Measurements from ENCODE around the gene ROCK2.

Gene ROCK2

DNA sequence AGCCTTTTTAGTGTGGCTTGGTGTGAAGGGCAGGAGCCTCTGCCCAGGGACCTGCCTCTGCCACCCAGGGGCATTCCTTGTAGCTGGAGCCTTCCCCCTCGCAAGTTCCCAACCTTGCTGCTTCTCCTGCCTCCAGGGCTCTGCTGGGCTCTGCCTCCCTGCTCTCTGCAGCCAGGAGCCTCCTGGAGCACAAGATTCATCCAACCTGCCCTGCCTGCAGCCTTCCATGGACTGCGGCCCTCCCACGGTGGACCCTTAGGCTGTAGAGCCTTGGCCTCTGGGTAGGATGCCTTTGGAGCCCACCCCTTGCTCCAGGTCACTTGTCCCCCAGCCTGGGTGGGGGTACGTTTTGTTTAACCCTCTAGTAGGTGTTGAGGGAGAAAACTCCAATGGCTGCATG lies 186.7 kb downstream of the ROCK2 start:
- no peak for TF ChIP-seq CTCF (IDR thresholded peaks at IDR 0.05; ENCODE audit: borderline replicate concordance, control extremely low read depth, extremely low read depth, insufficient read depth, missing control alignments)
- in situ Hi-C loops (cut with MboI; ENCODE audit: low sequenced_read_pairs, unreplicated experiment), result no loop called here
- DNase-seq (ENCODE audit: low spot score), result no peak

GRCh38 chr2:11157296-11157695 lies 187.1 kb downstream of the ROCK2 start:
- in situ Hi-C loops (cut with MboI; ENCODE audit: low sequenced_read_pairs, unreplicated experiment), result no loop called here
- no peak for DNase-seq (ENCODE audit: low spot score)
- no peak for TF ChIP-seq CTCF (IDR thresholded peaks at IDR 0.05; ENCODE audit: borderline replicate concordance, control extremely low read depth, extremely low read depth, insufficient read depth, missing control alignments)

DNA sequence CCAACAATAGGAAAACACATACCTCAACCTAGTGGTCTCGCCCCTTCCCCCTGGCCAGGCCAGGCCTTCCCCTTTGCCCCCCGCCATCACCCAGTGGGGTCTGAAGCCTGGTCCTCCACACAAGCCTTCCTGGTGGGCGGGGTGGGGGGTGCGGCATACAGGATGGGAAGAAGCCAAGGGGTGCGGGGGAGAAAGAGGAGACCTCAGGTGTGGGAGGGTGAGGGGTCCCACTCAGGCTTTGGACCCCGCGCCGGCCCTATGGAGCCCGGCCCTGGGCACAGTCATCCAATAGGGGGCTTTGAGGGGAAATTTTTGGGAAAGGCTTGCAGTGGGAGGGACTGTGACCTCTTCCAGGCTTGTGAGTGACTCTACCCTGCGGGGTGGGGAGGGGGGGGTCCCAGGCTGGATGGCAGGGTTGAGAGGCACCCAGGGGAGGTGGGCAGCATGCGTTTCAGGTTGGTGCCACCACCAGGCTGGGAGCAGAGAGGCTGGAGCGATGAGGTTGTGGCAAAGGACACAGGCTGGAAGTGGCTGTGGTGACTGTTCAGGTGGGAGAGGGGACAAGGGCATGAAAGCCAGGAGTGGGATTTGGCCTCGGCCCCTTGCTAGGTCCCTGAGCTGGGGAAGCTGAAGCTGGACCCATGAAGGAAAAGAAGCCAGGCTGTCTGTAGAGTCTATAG lies 187.9 kb downstream of the ROCK2 start:
- no peak for TF ChIP-seq CTCF (IDR thresholded peaks at IDR 0.05; ENCODE audit: borderline replicate concordance, control extremely low read depth, extremely low read depth, insufficient read depth, missing control alignments)
- DNase-seq (ENCODE audit: low spot score), result no peak
- in situ Hi-C loops (cut with MboI; ENCODE audit: low sequenced_read_pairs, unreplicated experiment), result no loop called here

- in situ Hi-C loops (cut with MboI; ENCODE audit: low sequenced_read_pairs, unreplicated experiment), result no loop called here
- DNase-seq (ENCODE audit: low spot score), result no peak
- no peak for TF ChIP-seq CTCF (IDR thresholded peaks at IDR 0.05; ENCODE audit: borderline replicate concordance, control extremely low read depth, extremely low read depth, insufficient read depth, missing control alignments)
These were observed 188.9 kb downstream of the ROCK2 start, which contains the start of gene SLC66A3 for GRCh38 chr2:11155381-11156035. Gene SLC66A3 (plus strand): TSS chr2:11155467. CDS start chr2:11155547, 80 bp downstream.

DNA sequence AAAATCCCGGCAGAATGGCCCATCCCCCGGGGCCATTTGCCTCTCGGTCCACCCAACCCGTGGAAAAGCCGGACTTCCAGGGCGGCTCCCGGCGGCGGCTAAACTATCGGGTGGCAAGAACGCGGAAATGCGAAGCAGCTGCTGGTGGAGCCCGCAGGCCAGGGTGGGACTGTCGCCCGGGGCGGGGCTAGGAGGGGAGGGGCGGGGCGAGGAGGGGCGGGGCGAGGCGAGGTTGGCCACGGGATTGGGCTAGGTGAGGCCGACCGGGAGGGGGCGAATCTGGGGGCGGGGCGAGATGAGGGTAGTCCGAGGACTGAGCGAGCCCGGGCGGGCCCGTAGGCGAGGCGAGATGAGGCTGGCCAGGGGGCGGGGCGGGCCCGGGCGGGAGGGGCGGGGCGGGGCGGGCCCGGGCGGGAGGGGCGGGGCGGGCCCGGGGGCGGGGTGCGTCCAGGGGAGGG lies 189.5 kb downstream of the ROCK2 start:
- peak; percentile 100 for DNase-seq (ENCODE audit: low spot score)
- in situ Hi-C loops (cut with MboI; ENCODE audit: low sequenced_read_pairs, unreplicated experiment), result no loop called here
- no peak for TF ChIP-seq CTCF (IDR thresholded peaks at IDR 0.05; ENCODE audit: borderline replicate concordance, control extremely low read depth, extremely low read depth, insufficient read depth, missing control alignments)

DNA sequence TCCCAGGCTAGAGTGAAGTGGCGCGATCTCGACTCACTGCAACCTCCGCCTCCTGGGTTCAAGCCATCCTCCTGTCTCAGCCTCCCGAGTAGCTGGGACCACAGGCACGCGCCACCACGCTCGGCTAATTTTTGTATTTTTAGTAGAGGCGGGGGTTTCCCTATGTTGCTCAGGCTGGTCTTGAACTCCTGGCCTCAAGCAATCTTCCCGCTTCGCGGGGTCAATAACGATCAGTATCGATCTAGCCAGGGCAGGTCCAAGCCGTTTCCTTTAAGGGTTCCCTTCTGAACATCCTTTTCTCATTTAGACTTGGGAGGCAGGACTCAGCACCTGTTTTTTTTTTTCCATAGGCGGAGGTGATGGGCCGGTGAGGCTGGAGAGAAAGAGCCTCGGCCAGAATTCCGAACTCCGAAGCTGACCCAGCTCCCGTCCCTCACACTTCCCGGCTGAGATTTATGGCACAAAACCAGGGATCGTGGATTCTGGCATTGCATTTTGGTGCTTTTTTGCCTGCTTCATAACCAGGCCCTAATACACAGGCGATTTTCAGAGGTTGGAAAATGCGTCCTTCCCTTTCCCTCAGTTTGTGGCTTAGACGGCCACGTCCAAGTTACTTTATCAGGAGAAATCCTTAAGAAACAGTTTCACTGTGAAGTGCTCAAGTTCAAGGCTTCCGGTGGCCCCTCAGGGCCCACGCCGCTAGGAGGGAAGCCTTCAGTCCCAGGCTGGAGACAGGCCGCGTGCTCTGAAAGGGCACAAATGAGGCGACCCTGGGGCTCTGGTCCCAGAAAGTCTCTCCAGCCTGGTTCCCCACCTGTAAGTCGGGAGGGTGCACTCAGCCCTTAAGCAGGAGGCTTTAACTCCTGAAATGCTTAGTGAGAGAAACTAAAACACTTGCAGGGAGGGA lies 190.2 kb downstream of the ROCK2 start:
- DNase-seq (ENCODE audit: low spot score), result no peak
- in situ Hi-C loops (cut with MboI; ENCODE audit: low sequenced_read_pairs, unreplicated experiment), result no loop called here
- TF ChIP-seq CTCF (IDR thresholded peaks at IDR 0.05; ENCODE audit: borderline replicate concordance, control extremely low read depth, extremely low read depth, insufficient read depth, missing control alignments), result no peak

Measured in GM13976 (cell line).